H4 (cell line): Measurements from ENCODE around the gene MTTP. TPM values are rescaled to one million over a fixed set of nuclear protein-coding genes. Genes with fewer than 3 reads are reported as not detected.

Experiments used
- DNase-seq: peaks from one replicate; pipeline ENCODE4 v3.0.0-alpha.2; 2015; ENCODE audit warnings: low spot score
- total RNA-seq: library from RNA; depleted of rRNA; stranded (reverse); fragments of >200 nt; shearing (Covaris generic); gene quantifications from 2 replicates; pipeline ENCODE4 v1.2.3, GENCODE V29; 2014

Gene MTTP
- total RNA-seq, 1 experiment from 2014 or later = 0.31 TPM

GRCh38 chr4:99642725-99643489 lies 68.3 kb downstream of the MTTP start:
- DNase-seq = no peak

- DNase-seq = no peak
Observed at GRCh38 chr4:99644453-99644852, 69.8 kb downstream of the MTTP start.

DNA sequence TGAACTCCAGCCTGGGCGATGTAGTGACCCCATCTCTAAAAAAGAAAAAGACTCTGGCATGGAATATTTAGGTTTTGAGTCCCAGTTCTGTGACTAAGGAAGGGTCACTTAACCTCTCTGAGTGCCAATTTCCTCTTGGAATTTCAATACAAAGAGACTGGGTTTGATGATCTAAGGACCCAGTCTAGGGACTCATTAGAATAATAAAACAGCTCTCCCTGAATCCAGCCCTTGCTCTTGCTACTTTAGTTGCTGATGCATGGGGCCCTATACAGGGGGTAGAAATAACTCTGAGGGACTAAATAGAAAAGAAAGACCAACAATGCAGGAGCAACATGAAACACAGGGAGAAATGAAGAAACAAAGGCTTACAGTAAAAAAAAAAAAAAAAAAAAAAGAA lies 70.4 kb downstream of the MTTP start:
- DNase-seq = no peak

GRCh38 chr4:99645638-99646037 lies 71.0 kb downstream of the MTTP start:
- no peak for DNase-seq

- no peak for DNase-seq
Observed at GRCh38 chr4:99647071-99647470, 72.4 kb downstream of the MTTP start.

DNA sequence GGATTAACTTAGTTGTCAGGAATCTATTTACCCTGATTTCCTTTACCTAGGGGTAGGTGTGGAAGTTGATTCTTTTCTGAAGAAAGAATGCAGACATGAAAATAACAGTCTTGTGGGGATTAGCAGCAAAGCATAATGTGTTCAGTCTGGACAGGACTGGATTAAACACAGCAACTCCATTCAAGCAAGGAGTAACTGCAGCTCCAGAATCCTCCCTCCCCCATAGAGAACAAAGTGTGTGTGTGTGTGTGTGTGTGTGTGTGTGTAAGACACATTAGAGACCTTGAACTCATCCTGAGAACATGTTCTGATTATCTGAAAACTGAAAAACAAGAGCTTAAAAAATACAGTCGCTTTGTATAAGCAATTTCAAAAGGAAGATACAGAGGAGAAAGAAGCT lies 73.7 kb downstream of the MTTP start:
- DNase-seq = no peak

DNA sequence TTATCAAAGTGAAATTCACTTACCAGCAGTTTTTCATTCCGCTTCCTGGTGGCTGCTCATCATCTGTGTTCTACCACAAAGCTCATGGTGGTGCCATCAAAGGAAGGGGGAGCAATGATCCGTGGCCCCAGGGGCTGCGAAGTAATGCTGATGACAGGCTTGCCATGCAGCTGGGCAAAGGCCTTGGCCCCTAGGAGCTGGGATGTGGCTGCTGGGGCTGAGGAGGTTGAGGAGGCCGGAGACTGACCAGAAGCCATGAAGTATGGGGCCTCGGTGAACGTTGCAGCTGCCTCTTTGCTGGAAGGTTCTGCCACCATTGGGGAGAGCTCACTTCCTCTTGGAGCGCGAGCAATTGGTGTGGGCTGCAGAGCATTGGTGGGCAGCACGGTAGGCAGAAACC lies 74.6 kb downstream of the MTTP start:
- DNase-seq = no peak

DNA sequence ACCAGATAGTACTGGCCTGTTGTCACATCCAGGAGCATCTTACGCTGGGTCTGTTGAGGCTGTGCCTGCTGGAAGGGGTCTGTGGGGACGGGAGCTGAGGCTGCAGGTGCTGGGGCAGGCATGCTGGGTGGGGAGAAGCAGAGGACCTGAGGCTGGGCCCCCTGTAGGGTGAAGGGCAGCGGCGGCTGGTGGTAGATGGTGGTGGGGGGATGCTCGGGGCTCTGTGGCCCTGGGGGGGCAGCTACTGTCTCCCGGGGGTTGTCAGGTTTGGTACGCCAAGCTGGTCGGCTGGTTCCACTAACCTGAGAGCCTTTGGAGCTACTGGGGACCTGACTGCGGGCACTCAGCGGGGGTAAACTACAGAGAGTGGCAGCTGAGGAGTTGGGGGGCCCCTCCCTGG lies 75.2 kb downstream of the MTTP start:
- no peak for DNase-seq

DNA sequence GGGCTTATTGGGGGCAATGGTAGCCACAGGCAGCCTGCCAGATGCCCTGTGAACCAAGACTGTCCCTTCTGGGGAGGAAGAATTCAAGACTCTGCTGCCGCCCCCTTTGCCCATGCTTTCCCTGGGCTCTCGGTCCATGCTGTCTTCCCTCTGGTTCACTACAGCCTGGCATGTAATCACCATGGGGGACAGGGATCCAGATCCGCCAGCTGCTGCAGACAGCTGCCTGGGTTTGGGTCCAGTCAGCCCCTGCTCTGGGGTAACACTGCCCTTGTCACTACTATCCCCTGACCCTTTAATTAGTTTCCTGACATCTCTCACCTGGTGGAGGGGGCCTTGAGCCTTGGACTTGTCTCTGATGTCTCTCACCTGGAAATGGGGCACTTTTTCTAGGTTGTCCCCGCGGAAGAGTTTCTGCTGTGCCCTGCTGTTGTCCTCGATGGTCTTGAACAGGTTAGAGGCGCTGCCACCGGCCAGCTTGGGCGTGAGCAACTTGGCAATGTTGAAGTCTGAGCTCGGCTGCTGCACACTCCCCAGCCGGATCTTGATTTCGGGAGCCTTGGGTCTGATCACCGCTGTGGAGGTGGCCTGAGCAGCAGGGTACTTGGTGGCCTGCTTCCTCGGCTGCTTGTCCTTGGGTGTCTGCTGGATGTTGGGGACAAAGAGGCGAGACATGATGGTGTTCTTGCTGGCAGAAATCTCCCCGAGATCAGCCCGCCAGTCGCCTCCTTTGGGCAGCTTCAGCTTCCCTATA lies 76.6 kb downstream of the MTTP start:
- DNase-seq = no peak

DNA sequence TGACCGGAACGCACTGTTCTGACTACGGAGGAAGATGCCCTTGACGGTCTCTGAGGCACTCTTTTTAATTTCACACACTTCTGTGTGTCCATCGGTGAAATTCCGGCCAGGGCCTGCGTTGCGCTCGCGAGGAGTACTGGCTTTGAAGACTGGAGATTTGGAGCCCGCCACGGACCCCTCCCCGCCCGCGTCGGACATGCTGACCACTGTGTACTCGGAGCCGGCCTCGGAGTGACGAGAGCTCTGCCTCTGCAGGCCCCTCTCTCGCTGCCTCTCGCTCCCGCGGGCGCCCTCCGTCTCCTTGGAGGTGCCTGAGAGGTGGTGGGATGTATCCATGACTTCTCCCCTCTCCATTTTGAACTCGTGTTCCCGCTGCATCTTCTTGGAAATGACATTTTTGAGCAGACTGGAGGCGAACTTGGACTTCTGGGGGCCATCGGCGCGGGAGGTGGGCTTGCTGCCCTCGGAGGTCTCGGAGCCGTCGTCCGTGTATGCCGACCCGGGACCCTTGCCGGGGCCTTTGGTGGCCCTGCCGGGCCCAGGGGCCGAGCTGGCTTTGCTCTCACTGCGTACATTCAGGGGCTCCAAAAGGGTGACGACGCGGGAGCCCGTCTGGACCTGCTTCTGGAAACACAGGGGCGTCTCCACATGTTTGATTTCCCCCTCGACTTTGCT lies 77.3 kb downstream of the MTTP start:
- DNase-seq = no peak

- DNase-seq = no peak
Observed at GRCh38 chr4:99652596-99653436, 78.2 kb downstream of the MTTP start.

DNA sequence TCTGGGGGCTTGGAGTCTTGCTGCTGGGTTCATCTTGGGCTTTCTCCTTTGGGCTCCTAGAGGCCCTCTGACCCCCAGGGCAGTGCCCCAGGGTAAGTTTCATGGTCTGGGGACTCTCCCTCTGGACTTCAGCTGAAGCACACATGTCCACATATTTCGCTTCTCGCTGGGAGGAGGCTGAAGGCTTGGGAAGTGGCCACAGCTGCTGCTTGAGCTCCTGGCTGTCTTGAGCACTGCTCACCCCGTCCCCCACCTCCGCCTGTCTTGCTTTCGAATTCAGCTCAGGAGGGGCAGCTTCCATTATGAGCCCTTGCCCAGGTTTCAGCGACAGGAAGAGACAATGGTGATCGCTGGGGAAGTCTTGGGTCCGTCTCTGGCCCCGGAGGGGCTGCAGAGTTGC lies 79.3 kb downstream of the MTTP start:
- DNase-seq = no peak

GRCh38 chr4:99654361-99654761 lies 79.7 kb downstream of the MTTP start:
- no peak for DNase-seq

DNA sequence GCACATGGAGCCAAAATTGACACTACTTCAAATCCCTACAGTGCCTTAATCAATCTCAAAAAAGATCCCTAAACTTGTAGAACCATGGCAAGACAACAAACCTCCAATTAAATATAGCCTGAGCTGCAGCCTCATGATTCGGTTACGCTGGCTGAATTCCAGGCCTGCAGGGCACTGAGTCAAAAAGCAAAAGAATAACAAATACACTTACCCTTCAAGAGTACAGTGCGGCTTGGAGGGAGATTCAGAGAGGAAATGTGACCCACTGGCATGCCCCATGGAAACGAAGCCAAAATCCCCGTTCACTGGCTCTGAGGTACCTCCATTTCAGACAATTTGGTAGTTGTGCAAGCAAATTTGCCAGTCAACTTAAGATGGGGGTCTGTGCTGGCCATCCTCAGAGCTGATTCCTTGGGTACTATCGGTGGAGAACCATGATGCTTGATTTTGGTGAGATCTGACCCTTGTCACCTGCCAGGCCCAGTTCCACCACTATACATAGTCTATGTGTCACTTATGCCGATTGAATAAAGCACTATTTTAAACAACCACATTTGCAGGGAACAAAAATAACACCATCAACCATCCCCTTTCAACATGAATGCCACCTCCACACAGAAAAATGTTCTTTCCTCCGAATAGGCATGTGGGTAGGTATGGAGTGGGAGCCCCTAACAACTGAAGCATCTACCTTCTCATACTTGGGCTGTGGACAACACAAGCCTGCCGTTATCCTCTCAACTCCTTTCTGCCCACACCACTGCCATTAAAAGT lies 80.9 kb downstream of the MTTP start:
- peak; percentile 74 for DNase-seq

DNA sequence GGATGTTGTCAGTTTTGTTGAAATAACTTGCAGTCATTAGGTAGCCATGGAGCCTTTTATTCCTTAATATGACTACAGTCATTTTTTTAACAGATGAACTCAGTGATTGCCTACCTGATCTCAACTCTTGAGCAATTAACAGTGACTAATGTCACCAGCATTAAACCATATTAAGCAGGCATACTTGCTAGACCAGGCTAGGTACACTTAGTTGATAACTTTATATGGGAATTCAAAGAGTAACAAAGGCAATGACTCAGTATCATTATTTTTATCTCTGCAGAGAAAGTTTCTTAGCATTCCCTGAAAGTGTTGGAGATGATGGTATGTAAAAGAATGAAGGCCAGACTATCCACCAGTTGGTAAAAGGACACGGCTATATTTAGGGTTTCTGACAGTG lies 83.2 kb downstream of the MTTP start, which contains the start of gene C4orf54:
C4orf54 (minus strand) TSS at position 31 of the 400 bp plus-strand sequence. CDS start 3,180 bp downstream, outside the sequence.
- peak; percentile 16 for DNase-seq

- DNase-seq = no peak
Observed at GRCh38 chr4:99658666-99659065, 84.0 kb downstream of the MTTP start.

GRCh38 chr4:99661907-99662306 lies 87.3 kb downstream of the MTTP start:
- no peak for DNase-seq

GRCh38 chr4:99664716-99665115 lies 90.1 kb downstream of the MTTP start:
- DNase-seq = no peak

DNA sequence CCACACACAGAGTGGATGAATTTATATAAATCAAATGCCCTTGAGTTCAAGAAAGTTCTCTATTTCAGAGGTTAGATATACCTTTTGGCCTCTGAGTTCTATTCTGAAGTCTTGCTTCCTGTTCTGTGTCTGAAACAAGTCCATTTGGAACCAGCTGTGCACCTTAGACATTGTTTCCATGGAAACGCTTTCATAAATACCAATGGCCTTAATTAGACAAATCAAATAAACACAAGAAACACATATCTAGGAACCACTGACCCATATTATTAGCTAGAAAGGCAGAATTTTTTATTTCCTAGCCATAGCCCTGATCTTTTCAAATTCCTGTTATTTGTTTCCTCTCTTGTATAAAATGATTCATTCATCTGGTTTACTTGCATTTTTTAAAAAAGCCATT lies 91.4 kb downstream of the MTTP start:
- DNase-seq = no peak

- no peak for DNase-seq
Observed at GRCh38 chr4:99668472-99668871, 93.8 kb downstream of the MTTP start.

DNA sequence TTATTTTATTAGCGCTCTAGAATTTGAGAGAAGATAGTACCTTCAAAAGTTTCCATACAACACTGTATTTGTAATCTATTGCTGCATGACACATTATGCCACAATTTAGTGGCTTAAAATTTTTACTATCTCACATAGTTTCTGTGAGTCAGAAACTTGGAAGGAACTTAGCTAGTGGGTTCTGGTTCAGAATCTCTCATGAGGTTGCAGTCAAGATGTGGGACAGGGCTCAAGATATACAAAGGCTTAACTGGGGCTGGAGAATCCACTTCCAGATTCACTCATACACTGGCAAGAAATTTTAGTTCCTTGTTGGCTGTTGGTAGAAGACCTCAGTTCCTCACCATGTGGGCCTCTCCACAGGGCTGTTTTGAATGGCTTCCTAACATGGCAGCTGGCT lies 94.5 kb downstream of the MTTP start:
- DNase-seq = no peak
